SH-SY5Y (cell line): Measurements from ENCODE around the gene CD79A.

ENCODE experiments used
- GATA2 ChIP-seq: IDR thresholded peaks from 2 replicates; pipeline ENCODE4 v1.6.1; 2011; ENCODE audit warnings: mild to moderate bottlenecking, low read depth, low read length
- GATA3 ChIP-seq: IDR thresholded peaks from 2 replicates; pipeline ENCODE4 v1.6.1; 2011; ENCODE audit warnings: low read depth, mild to moderate bottlenecking, low read length, moderate library complexity

Gene CD79A

DNA sequence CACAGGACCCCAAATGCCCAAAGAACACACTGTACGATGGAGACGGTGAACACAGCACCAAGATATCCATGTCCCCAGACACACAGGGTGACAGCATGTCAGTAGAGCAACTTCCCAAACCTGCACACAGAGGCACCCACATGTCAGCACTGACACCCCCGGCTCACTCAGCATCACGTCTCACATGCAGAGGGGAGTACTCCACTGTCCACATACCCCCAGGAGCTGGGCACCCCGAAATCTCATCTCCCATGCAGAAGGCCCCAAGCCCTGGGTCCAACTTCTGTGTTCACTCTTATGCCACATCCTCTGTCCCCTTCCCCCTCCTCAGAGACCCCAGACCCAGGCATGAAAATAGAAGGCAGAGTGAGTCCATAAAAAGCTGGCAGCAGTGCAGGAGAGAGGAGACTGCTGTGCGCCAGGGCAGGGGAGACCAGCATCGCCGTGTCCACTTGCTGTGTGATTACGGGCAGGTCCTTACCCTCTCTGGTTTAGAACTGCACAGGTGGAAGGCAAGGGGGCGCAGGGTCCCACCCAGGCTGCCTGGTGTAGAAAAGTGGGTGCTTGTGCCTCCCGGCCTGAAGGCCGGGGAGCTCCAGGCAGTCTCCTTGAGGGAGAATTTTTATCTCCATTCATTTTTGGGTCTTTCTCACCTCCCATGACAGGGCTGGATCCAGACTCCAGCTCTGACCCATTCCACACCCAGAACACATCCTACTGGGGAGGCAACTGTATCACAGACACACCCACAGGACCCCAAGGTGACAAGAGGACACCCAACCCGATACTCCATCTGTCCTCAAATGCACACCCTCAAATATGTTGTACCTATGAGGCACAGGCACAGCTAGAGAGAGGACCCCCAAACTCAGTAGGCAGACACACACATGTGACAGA, 34.2 kb downstream of the CD79A start:
- TF ChIP-seq GATA2 (no peak), GATA3 (no peak)

- TF ChIP-seq GATA2 (no peak), GATA3 (no peak)
These were observed 35.0 kb downstream of the CD79A start for GRCh38 chr19:41911889-41912731.

GRCh38 chr19:41912899-41913537, 35.9 kb downstream of the CD79A start:
- TF ChIP-seq GATA3: no peak
- no peak for TF ChIP-seq GATA2

DNA sequence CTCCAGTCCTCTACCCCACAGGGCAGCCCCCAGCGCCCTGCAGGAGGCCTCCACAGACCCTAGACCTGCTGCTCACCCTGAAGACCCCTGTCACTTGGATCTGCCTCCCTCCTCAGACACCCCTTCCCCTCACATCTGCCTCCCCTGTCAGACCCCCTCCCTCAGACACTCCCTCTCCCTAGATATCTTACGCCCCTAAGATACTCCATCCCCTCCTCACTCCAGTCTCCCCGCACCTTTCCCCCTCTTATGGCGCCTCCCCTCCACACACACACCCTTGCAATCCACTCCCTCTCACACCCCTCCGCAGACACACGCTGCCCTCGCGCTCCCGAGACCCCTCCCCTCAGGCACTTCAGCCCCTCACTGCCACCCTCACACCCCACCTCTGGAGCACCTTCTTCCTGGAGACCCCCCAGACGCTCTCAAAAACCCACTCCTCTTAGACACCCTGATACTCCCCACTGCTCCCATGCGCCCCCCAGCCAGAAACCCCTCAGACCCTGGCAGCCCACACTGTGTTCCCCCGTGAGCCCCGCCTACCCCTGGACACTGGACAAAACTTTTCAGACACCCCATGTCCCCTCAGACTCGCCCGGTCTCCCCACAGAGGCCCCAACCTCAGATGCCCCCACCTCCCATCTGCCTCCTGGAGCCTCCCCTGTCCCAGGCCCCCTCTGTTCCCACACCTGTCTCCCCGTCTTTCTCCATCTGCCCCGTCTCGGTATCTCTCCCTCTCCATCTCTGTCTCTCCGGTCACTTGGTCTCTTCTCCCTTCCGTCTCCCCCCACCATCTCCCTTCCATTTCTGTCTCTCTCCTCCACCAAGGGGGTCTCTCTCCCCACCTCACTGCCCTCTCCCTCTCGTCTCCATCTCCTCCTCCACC, 36.7 kb downstream of the CD79A start:
- TF ChIP-seq GATA3 (no peak), GATA2 (no peak)

GRCh38 chr19:41915021-41915775, 38.1 kb downstream of the CD79A start:
- TF ChIP-seq GATA3 (no peak), GATA2 (no peak)

DNA sequence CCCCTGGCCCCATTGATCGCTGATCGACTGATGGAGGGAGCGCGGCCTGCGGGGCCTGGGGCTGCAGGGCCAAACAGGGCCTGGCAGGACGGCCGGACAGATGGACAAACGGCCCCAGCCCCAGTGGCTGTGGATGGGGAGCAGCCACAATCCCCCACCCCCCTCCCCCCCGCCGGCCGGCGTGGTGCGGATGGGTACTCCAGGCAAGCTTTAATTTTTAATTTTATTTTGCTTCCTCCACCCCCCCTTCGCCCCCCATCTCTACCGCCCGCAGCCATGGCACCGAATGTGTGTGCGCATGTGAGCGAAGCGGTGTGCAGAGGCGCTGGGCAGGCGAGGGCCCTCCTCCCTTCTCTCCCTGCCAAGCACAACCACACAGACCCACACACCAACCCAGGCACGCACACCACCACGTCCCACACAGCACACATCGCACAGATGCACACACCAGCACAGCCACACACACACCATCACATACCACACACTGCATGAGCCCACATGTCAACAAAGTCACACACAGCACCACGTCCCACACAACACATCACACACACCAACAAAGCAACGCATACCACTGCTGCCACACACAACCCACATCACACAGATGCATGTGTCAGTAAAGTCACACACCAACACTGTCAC, 38.8 kb downstream of the CD79A start:
- TF ChIP-seq GATA3 (no peak), GATA2 (no peak)

GRCh38 chr19:41917676-41918075, 40.6 kb downstream of the CD79A start:
- TF ChIP-seq GATA3: no peak
- TF ChIP-seq GATA2: no peak

DNA sequence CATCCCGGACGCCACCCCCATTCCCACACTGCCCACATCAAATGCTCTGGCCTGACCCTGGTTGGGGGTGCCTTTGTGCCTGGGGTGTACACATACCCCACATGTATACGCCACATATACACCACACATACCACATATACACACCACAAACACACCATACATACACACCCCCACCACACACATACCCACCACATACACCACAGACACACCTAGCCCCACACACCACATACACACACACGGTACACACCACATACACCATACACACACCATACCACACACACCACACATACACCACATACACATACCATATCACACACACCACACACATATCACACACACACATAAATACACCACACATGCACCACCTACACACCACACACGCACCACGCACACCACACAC, 41.0 kb downstream of the CD79A start:
- no peak for TF ChIP-seq GATA3
- no peak for TF ChIP-seq GATA2

DNA sequence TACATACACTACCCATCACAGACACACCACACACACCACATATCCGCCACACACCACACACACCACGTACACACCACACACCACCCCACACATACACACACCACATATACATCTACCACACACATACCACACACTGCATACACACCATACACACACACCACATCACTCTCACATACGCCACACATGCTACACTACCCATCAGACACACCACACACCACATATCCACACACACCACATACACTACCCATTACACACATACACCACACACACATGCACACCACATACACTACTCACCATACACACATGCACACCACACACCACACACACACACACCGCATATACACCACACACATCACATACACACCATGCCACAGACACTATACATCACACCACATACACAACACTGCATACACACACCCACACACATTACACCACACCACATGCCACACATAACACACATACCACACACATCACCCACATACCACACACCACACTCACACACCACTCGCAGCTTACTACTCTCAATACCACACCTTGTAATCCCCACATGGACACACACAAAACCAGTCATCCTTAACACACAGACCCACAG, 41.7 kb downstream of the CD79A start:
- TF ChIP-seq GATA3 (no peak), GATA2 (no peak)

DNA sequence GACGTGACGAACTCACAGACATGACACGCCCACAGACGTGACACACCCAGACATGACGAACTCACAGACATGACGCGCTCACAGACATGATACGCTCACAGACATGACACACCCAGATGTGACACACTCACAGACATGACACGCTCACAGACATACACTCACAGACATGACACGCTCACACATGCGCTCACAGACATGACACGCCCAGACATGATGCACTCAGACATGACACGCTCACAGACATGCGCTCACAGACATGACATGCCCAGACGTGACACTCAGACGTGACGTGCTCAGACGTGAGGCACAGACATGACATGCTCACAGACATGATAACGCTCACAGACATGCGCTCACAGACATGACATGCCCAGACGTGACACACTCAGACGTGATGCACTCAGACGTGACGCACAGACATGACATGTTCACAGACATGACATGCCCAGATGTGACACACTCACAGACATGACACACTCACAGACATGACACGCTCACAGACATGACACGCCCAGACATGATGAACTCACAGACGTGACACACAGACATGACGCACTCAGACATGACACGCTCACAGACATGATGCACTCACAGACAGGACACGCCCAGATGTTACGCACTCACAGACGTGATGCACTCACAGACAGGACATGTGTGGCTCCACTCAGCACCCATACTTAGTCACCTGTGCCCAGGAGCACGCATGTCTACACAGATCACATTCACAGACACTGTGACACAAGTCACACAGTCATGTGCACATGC, 43.1 kb downstream of the CD79A start:
- TF ChIP-seq GATA2 (no peak), GATA3 (no peak)

DNA sequence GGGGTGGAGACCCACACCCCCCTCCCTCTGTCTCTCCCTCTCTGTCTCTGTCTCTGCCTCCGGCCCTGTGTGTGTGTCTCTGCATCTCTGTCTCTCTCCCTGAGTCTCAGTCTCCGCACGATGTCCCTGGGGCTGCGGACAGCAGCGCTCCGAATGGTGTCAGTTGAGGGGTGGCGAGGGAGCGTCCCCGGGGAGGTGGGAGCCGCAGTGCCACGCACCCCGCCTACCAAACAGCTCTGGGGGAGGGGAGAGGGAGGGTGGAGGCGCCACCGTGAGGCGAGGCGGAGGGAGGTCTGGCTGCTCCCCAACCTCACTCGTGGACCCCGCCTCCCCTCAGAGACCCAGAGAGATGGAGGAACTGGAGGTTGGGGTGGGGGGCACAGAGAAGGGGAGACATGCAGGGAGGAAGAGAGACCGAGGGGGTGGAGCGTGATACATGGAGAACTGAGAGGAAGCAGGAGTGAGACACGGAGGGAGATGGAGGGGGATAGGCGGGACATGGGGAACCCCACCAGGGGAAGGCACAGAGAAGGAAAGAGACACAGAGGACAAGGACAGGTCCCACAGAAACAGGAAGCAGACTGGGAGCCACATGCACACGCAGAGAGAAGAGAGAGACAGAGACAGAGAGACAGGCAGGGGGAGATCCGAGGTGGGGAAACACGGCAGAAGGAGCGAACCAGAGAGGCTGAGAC, 44.0 kb downstream of the CD79A start:
- no peak for TF ChIP-seq GATA3
- TF ChIP-seq GATA2: no peak
